ENCODE measurements around the gene BOC. TPM values are rescaled to one million over a fixed set of nuclear protein-coding genes. Genes with fewer than 3 reads are reported as not detected.

BOC gene
- total and polyA plus RNA-seq, 10 of the 15 experiments (the other 5 are each of a cell fraction or from before 2014, with no cell fraction given), result 0.18 TPM; not detected in 9

DNA sequence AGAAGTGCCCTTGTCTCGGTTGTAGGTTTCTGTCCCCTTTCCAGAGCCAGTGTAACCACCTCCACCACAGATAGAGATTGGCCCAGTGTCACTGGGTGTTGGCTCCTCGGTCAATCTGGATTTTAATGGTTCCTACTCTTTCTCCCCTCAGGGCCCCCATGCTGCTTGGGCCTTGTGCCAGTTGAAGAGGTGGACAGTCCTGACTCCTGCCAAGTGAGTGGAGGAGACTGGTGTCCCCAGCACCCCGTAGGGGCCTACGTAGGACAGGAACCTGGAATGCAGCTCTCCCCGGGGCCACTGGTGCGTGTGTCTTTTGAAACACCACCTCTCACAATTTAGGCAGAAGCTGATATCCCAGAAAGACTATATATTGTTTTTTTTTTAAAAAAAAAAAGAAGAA lies 75.2 kb downstream of the BOC start:
- no TSS peak for BruUV-seq (replicated peaks)
- SMC1A ChIA-PET (ENCODE audit: uncharacterized antibody, unreplicated experiment), result interaction anchor here (1.0 to 4.3 kb wide), 2 partner anchors 151 to 988 kb away, joined by 3 to 47 read pairs; no protein-coding TSS in a partner anchor
- no peak for FAIRE-seq
- Histone ChIP-seq H3K36me3 (ENCODE audit: control insufficient read depth in 2 of 2, insufficient read depth in 2 of 2, low read length in 1 of 2) (no peaks in the 10 kb centered on the region), H3K9me3 (replicated peaks; ENCODE audit: control insufficient read depth, insufficient read depth, low read length) (no peaks in the 10 kb centered on the region), H3K79me2 (ENCODE audit: control insufficient read depth, insufficient read depth, low read length) (no peaks in the 10 kb centered on the region), H3K4me1 (ENCODE audit: control insufficient read depth, insufficient read depth, low read length) (no peaks in the 10 kb centered on the region), H3K27me3 (replicated peaks in 1 of 2; ENCODE audit: control insufficient read depth in 2 of 2, insufficient read depth in 2 of 2, low read length in 1 of 2) (no peaks in the 10 kb centered on the region), H3K4me3 (no peak overlapping the region), H3K9ac (ENCODE audit: control insufficient read depth, insufficient read depth, low read length) (no peak overlapping the region), H4K20me1 (ENCODE audit: control insufficient read depth, insufficient read depth) (no peaks in the 10 kb centered on the region), H3K27ac (ENCODE audit: control insufficient read depth, insufficient read depth) (no peak overlapping the region), H2AFZ (ENCODE audit: control insufficient read depth, low read depth, low read length) (no peak overlapping the region), H3K4me2 (ENCODE audit: control insufficient read depth, insufficient read depth) (no peak overlapping the region)
- intact Hi-C loops (cut with micrococcal nuclease; ENCODE audit: unreplicated experiment) (no loop called here), in situ Hi-C loops (cut with MboI) (loop anchor here (5.0 to 10.0 kb wide), 2 partner anchors 234 to 642 kb away; partner anchors contain the start of gene CCDC80)
- DNase-seq (ENCODE audit: low read depth, low spot score), result no peak
- CTCF ChIA-PET, result interaction anchor here (1.3 to 5.6 kb wide), 3 partner anchors 42 to 251 kb away, joined by 4 to 82 read pairs (median 22); no protein-coding TSS in a partner anchor
- POLR2A ChIA-PET, result no interaction called here
- WGBS (ENCODE audit: insufficient coverage, insufficient replicate concordance, low lambda C conversion rate, missing lambda C conversion rate), result 67% methylated on average over 3 of the region's 6 CpGs
- RAD21 ChIA-PET (ENCODE audit: unreplicated experiment), result interaction anchor here (0.6 to 0.8 kb wide), 2 partner anchors 8 to 348 kb away, joined by 3 read pairs; no protein-coding TSS in a partner anchor
- ATAC-seq, result no peak
- TF ChIP-seq RUNX3 (IDR thresholded peaks at IDR 0.05; ENCODE audit: low read length) (no peak), IKZF2 (IDR thresholded peaks at IDR 0.05) (no peak), CREB1 (IDR thresholded peaks at IDR 0.05; ENCODE audit: low read depth) (no peak), HDGF (IDR thresholded peaks at IDR 0.05) (no peak), NFIC (IDR thresholded peaks at IDR 0.05; ENCODE audit: low read depth, low read length) (no peak), SKIL (IDR thresholded peaks at IDR 0.05; ENCODE audit: low read depth, poor library complexity, severe bottlenecking) (no peak), SREBF2 (IDR thresholded peaks at IDR 0.05; ENCODE audit: low read length) (no peak), MTA2 (IDR thresholded peaks at IDR 0.05; ENCODE audit: low read depth) (no peak), NR2C1 (IDR thresholded peaks at IDR 0.05) (no peak), IRF5 (IDR thresholded peaks at IDR 0.05; ENCODE audit: borderline replicate concordance) (no peak), YY1 (IDR thresholded peaks at IDR 0.05; ENCODE audit: low read depth, low read length) (no peak), NKRF (conservative IDR thresholded peaks at IDR 0.05) (no peak), NRF1 (conservative IDR thresholded peaks at IDR 0.05; ENCODE audit: low read depth, low read length) (no peak), TCF7 (IDR thresholded peaks at IDR 0.05; ENCODE audit: borderline replicate concordance) (no peak), ZSCAN29 (IDR thresholded peaks at IDR 0.05) (no peak), TARDBP (IDR thresholded peaks at IDR 0.05; ENCODE audit: borderline replicate concordance) (no peak), STAT3 (IDR thresholded peaks at IDR 0.05; ENCODE audit: low read depth, low read length) (no peak), NBN (IDR thresholded peaks at IDR 0.05) (no peak)

All from GM12878 (cell line).